SU-DHL-6 (cell line): ENCODE measurements around the gene LGR4.

Source experiments
- H2AFZ ChIP-seq: fragments of 200-600 bp; sonication (generic); 2 replicates; pipeline ENCODE4 v1.6.1; 2014; ENCODE audit warnings: low read depth, mild to moderate bottlenecking, moderate library complexity, mixed read lengths, antibody characterized with exemption, low read length; ENCODE audit not compliant: severe bottlenecking
- H3F3A ChIP-seq: fragments of 200-600 bp; shearing (Covaris generic); 2 replicates; pipeline ENCODE4 v1.6.0; 2016; ENCODE audit warnings: antibody characterized with exemption, mild to moderate bottlenecking; ENCODE audit not compliant: insufficient read depth
- H3K27ac ChIP-seq: fragments of 200-600 bp; sonication (generic); 2 replicates; pipeline ENCODE4 v1.5.1; 2016; ENCODE audit warnings: low read depth, mild to moderate bottlenecking, low read length, moderate library complexity, mixed read lengths
- H3K27me3 ChIP-seq: fragments of 200-600 bp; sonication (generic), shearing (Covaris generic); 2 replicates; pipeline ENCODE4 v1.6.0; 2014; ENCODE audit warnings: mild to moderate bottlenecking, low read length
- H3K36me3 ChIP-seq: fragments of 200-600 bp; sonication (generic); 2 replicates; pipeline ENCODE4 v1.6.1; 2014; ENCODE audit warnings: mild to moderate bottlenecking, low read length, mixed read lengths
- H3K4me2 ChIP-seq: fragments of 300-600, 200-600 bp; shearing (Covaris generic), sonication (generic); 2 replicates; pipeline ENCODE4 v1.6.0; 2014; ENCODE audit warnings: low read length, low read depth, mild to moderate bottlenecking; ENCODE audit not compliant: poor library complexity, severe bottlenecking
- H3K4me3 ChIP-seq: fragments of 200-600 bp; sonication (generic); 2 replicates; pipeline ENCODE4 v1.5.1; 2014; ENCODE audit warnings: antibody characterized with exemption, low read length, mild to moderate bottlenecking, mixed read lengths; ENCODE audit not compliant: insufficient read depth, poor library complexity, severe bottlenecking
- H3K79me2 ChIP-seq: fragments of 200-600 bp; sonication (generic); 2 replicates; pipeline ENCODE4 v1.6.1; 2014; ENCODE audit warnings: mild to moderate bottlenecking, low read length, moderate library complexity; ENCODE audit not compliant: insufficient read depth
- H3K9ac ChIP-seq: fragments of 200-600 bp; sonication (generic); 2 replicates; pipeline ENCODE4 v1.7.0; 2014; ENCODE audit warnings: mild to moderate bottlenecking, low read length
- H3K9me2 ChIP-seq: fragments of 200-600 bp; sonication (generic); replicated peaks from 2 replicates; pipeline ENCODE4 v1.6.1; 2014; ENCODE audit warnings: low read length; ENCODE audit not compliant: insufficient read depth
- H3K9me3 ChIP-seq: fragments of 200-600 bp; sonication (generic); 2 replicates; pipeline ENCODE4 v1.6.1; 2014; ENCODE audit warnings: low read length, mixed read lengths; ENCODE audit not compliant: insufficient read depth
- H4K20me1 ChIP-seq: fragments of 200-600 bp; sonication (generic); 2 replicates; pipeline ENCODE4 v1.6.1; 2014; ENCODE audit warnings: low read depth, mild to moderate bottlenecking, antibody characterized with exemption, low read length, moderate library complexity, mixed read lengths
- EZH2phosphoT487 ChIP-seq: fragments of 200-600 bp; sonication (generic), shearing (Covaris generic); conservative IDR thresholded peaks from 2 replicates; pipeline ENCODE4 v1.6.1; 2018; ENCODE audit warnings: mild to moderate bottlenecking, antibody characterized with exemption, low read length, moderate library complexity, mixed read lengths
- TF ChIP-seq, protein P1 (sequence below): fragments of 200-600 bp; sonication (generic); IDR thresholded peaks from one replicate; pipeline ENCODE4 v1.5.1; 2017; ENCODE audit warnings: antibody characterized with exemption, mild to moderate bottlenecking, low read length, moderate library complexity; ENCODE audit not compliant: insufficient read depth, poor library complexity, severe bottlenecking

The LGR4 gene

DNA sequence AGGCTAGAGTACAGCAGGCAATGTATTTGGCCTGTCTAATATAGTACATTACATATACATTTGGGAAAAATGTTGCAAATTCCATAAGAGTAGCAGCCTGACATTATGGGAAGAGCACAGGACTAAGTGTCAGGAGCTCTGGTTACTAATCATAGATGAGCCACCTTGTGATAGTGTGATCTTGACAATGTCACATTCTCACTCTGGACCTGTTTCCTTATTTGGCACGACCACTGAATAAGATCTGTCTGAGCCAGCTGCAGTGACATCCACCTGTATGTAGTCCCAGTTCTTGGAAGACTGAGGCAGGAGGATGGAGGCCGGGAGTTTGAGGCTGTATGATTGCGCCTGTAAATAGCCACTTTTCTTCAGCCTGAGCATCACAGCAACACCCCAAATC lies 39.6 kb upstream of the LGR4 start:
- H3K79me2 ChIP-seq = no peaks in the 10 kb centered on the region
- TF ChIP-seq, protein P1, sequence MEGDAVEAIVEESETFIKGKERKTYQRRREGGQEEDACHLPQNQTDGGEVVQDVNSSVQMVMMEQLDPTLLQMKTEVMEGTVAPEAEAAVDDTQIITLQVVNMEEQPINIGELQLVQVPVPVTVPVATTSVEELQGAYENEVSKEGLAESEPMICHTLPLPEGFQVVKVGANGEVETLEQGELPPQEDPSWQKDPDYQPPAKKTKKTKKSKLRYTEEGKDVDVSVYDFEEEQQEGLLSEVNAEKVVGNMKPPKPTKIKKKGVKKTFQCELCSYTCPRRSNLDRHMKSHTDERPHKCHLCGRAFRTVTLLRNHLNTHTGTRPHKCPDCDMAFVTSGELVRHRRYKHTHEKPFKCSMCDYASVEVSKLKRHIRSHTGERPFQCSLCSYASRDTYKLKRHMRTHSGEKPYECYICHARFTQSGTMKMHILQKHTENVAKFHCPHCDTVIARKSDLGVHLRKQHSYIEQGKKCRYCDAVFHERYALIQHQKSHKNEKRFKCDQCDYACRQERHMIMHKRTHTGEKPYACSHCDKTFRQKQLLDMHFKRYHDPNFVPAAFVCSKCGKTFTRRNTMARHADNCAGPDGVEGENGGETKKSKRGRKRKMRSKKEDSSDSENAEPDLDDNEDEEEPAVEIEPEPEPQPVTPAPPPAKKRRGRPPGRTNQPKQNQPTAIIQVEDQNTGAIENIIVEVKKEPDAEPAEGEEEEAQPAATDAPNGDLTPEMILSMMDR = no peak
- TF ChIP-seq EZH2phosphoT487 = no peak

DNA sequence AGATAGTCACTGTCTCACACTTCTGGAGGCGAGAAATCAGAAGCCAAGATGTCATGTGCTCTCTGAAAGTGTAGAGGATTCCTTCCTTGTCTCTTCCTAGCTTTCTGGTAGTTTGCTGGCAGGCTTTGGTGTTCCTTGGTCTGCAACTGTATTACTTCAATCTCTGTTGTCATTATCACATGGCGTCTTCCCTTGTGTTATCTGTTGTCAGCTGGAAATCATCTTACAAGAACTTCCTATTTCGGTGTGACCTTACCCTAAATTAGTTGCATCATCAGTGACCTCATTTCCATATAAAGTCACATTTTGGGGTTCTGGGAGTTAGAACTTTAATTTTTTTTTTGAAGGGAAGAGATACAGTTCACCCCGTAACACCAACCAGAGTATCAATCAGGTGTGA lies 37.3 kb upstream of the LGR4 start:
- H2AFZ ChIP-seq = no peak overlapping the region
- H3K9me2 ChIP-seq = no peaks in the 10 kb centered on the region
- H3K4me3 ChIP-seq = no peak overlapping the region
- peaks cover 14% of the 10 kb centered on the region for H3K79me2 ChIP-seq
- H4K20me1 ChIP-seq = 0 out of 2 replicates have a peak, but pooled peaks cover 3% of the 10 kb centered on the region
- TF ChIP-seq, protein P1 = no peak
- no peak for TF ChIP-seq EZH2phosphoT487
- no peaks in the 10 kb centered on the region for H3K36me3 ChIP-seq
- H3K27ac ChIP-seq = no peak overlapping the region
- no peak overlapping the region for H3K4me2 ChIP-seq
- no peak overlapping the region for H3K9ac ChIP-seq
- no peaks in the 10 kb centered on the region for H3K27me3 ChIP-seq
- H3K9me3 ChIP-seq = no peaks in the 10 kb centered on the region
- H3F3A ChIP-seq = no peaks in the 10 kb centered on the region; the same call in 1 of the 2 replicates

More for the DNA sequence above, 39.6 kb upstream of the LGR4 start:
- Histone ChIP-seq H4K20me1 (no peaks in the 10 kb centered on the region), H3K4me2 (no peak overlapping the region), H3K36me3 (no peaks in the 10 kb centered on the region), H3K9ac (no peak overlapping the region), H3K27ac (no peak overlapping the region), H3K9me3 (no peaks in the 10 kb centered on the region), H3F3A (no peaks in the 10 kb centered on the region; the same call in 1 of the 2 replicates), H2AFZ (no peak overlapping the region), H3K27me3 (no peaks in the 10 kb centered on the region), H3K4me3 (no peak overlapping the region), H3K9me2 (no peaks in the 10 kb centered on the region)

DNA sequence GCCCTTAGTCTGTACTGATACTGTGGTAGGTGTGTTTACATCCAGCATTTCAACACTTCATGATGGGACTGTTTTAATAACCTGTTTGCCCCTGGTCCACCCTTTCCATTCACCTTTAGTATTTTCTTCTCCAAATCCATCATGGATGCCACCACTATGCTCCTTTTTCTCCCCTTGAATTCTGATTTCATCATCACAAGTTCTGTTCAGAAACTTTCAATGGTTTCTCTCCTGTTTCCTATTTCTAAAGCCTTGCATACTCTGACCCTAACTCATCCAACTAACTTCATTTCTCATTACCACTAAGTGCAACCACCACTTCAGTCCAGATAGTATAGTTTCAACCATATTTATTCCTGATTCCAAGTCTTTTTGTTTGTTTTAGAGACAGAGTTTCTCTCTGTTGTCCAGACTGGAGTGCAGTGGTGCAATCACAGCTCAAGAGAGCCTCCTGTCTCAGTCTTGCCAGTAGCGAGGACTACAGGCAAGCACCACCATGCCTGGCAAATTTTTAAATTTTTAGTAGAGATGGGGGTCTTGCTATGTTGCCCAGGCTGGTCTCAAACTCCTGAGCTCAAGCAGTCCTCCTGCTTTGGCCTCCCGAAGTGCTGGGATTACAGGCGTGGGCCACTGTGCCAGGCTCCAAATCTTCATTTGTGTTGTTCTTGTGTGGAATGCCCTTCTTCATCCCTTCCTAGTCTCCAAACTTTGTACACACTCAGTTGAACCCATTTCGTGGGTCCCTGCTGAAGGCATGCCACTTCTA lies 35.1 kb upstream of the LGR4 start:
- Histone ChIP-seq H3K27ac (no peak overlapping the region; the same call in 1 of the 2 replicates), H3K79me2 (peaks cover 36% of the 10 kb centered on the region), H3K9ac (peak overlapping the region; percentile 92), H3K4me3 (peak overlapping the region; percentile 90), H3F3A (no peaks in the 10 kb centered on the region; the same call in 1 of the 2 replicates), H3K27me3 (no peaks in the 10 kb centered on the region), H2AFZ (no peak overlapping the region), H3K36me3 (peaks cover 5% of the 10 kb centered on the region; the same call in 1 of the 2 replicates), H3K4me2 (peak overlapping the region; percentile 97), H3K9me3 (no peaks in the 10 kb centered on the region), H4K20me1 (0 out of 2 replicates have a peak, but pooled peaks cover 5% of the 10 kb centered on the region), H3K9me2 (no peaks in the 10 kb centered on the region)
- TF ChIP-seq, protein P1 = no peak
- no peak for TF ChIP-seq EZH2phosphoT487
